H9 (cell line): ENCODE results near the gene ARNT2. TPM values are rescaled to one million over a fixed set of nuclear protein-coding genes. Genes with fewer than 3 reads are reported as not detected.

Experiments used
- DNase-seq: peaks from one replicate; pipeline ENCODE4 v3.0.0-alpha.2; 2017
- H2AFZ ChIP-seq: one replicate; pipeline ENCODE4 v1.6.1; 2013; ENCODE audit warnings: mild to moderate bottlenecking, low read length, control low read depth, moderate library complexity
- H2AK5ac ChIP-seq: 2 replicates; pipeline ENCODE4 v1.6.1; 2013; ENCODE audit warnings: low read length, control low read depth, mixed read lengths; ENCODE audit not compliant: insufficient read length
- H2BK120ac ChIP-seq: one replicate; pipeline ENCODE4 v1.6.1; 2013; ENCODE audit warnings: low read depth, mild to moderate bottlenecking, low read length, control low read depth, inconsistent platforms; ENCODE audit not compliant: poor library complexity, severe bottlenecking
- H2BK12ac ChIP-seq: 2 replicates; pipeline ENCODE4 v1.6.1; 2013; ENCODE audit warnings: low read length, control low read depth, mixed read lengths, low read depth; ENCODE audit not compliant: insufficient read length
- H2BK15ac ChIP-seq: 2 replicates; pipeline ENCODE4 v1.6.1; 2013; ENCODE audit warnings: low read depth, low read length, control low read depth
- H2BK20ac ChIP-seq: one replicate; pipeline ENCODE4 v1.6.1; 2013; ENCODE audit warnings: low read depth, mild to moderate bottlenecking, low read length, control low read depth, inconsistent platforms; ENCODE audit not compliant: poor library complexity, severe bottlenecking
- H2BK5ac ChIP-seq: 2 replicates; pipeline ENCODE4 v1.6.1; 2013; ENCODE audit warnings: low read length, control low read depth, mixed read lengths; ENCODE audit not compliant: insufficient read length
- H3K14ac ChIP-seq: 2 replicates; pipeline ENCODE4 v1.6.1; 2013; ENCODE audit warnings: low read length, control low read depth; ENCODE audit not compliant: insufficient read depth
- H3K18ac ChIP-seq: 2 replicates; pipeline ENCODE4 v1.6.1; 2013; ENCODE audit warnings: low read depth, mild to moderate bottlenecking, mixed read lengths, low read length, control low read depth; ENCODE audit not compliant: insufficient read length
- H3K23ac ChIP-seq: 2 replicates; pipeline ENCODE4 v1.6.1; 2013; ENCODE audit warnings: low read length, control low read depth, mixed read lengths, low read depth; ENCODE audit not compliant: insufficient read length
- H3K23me2 ChIP-seq: 2 replicates; pipeline ENCODE4 v1.6.1; 2013; ENCODE audit warnings: low read depth, mild to moderate bottlenecking, mixed read lengths, low read length, control low read depth; ENCODE audit not compliant: insufficient read length, poor library complexity, severe bottlenecking
- H3K27ac ChIP-seq: 2 replicates; pipeline ENCODE4 v1.5.1; 2013; ENCODE audit warnings: low read length, control low read depth, mixed read lengths, low read depth; ENCODE audit not compliant: insufficient read length
- H3K27me3 ChIP-seq: 2 replicates; pipeline ENCODE4 v1.6.1; 2013; ENCODE audit warnings: low read length, control low read depth, inconsistent platforms; ENCODE audit not compliant: insufficient read depth
- H3K4ac ChIP-seq: 2 replicates; pipeline ENCODE4 v1.6.1; 2013; ENCODE audit warnings: low read depth, mild to moderate bottlenecking, control low read depth, inconsistent platforms, low read length, moderate library complexity
- H3K4me1 ChIP-seq: 2 replicates; pipeline ENCODE4 v1.6.1; 2013; ENCODE audit warnings: low read length, control low read depth, inconsistent platforms; ENCODE audit not compliant: insufficient read depth
- H3K4me2 ChIP-seq: 2 replicates; pipeline ENCODE4 v1.6.1; 2013; ENCODE audit warnings: low read length, control low read depth, mixed read lengths; ENCODE audit not compliant: insufficient read length, insufficient read depth
- H3K56ac ChIP-seq: 2 replicates; pipeline ENCODE4 v1.6.1; 2013; ENCODE audit warnings: low read depth, mild to moderate bottlenecking, mixed read lengths, low read length, control low read depth; ENCODE audit not compliant: insufficient read length
- H3K79me1 ChIP-seq: 2 replicates; pipeline ENCODE4 v1.6.1; 2013; ENCODE audit warnings: low read depth, mild to moderate bottlenecking, moderate library complexity, low read length, control low read depth, inconsistent platforms; ENCODE audit not compliant: insufficient read depth, poor library complexity, severe bottlenecking
- H3K79me2 ChIP-seq: 2 replicates; pipeline ENCODE4 v1.6.1; 2013; ENCODE audit warnings: low read length, control low read depth, inconsistent platforms; ENCODE audit not compliant: insufficient read depth
- H3K9ac ChIP-seq: 2 replicates; pipeline ENCODE4 v1.6.1; 2013; ENCODE audit warnings: low read length, control low read depth, mixed read lengths; ENCODE audit not compliant: insufficient read length; ENCODE audit errors: extremely low read depth
- H3K9me3 ChIP-seq: one replicate; pipeline ENCODE4 v1.6.1; 2013; ENCODE audit warnings: low read depth, low read length, inconsistent platforms; ENCODE audit not compliant: control insufficient read depth
- H3T11ph ChIP-seq: one replicate; pipeline ENCODE4 v1.6.1; 2013; ENCODE audit warnings: mild to moderate bottlenecking, low read length, control low read depth, inconsistent platforms
- H4K20me1 ChIP-seq: one replicate; pipeline ENCODE4 v1.6.1; 2013; ENCODE audit not compliant: control insufficient read depth, insufficient read length, insufficient read depth
- H4K5ac ChIP-seq: 2 replicates; pipeline ENCODE4 v1.6.1; 2013; ENCODE audit warnings: low read depth, mild to moderate bottlenecking, mixed read lengths, low read length, control low read depth; ENCODE audit not compliant: insufficient read length
- H4K8ac ChIP-seq: replicated peaks from 2 replicates; pipeline ENCODE4 v1.6.1; 2013; ENCODE audit warnings: low read length, control low read depth, mixed read lengths, low read depth; ENCODE audit not compliant: insufficient read length
- H4K91ac ChIP-seq: 2 replicates; pipeline ENCODE4 v1.6.1; 2013; ENCODE audit warnings: low read depth, mild to moderate bottlenecking, moderate library complexity, mixed read lengths, low read length, control low read depth; ENCODE audit not compliant: insufficient read length
- H3K27ac Mint-ChIP-seq, 3 experiments: 2 replicates in 2 of 3; 3 replicates in 1 of 3; pipeline ENCODE4 v1.8.0; 2020 to 2021; ENCODE audit warnings: mixed read lengths in 3 of 3, mild to moderate bottlenecking in 1 of 3, moderate library complexity in 1 of 3
- H3K27me3 Mint-ChIP-seq: 2 replicates; pipeline ENCODE4 v1.8.0; 2021; ENCODE audit warnings: low read depth, mild to moderate bottlenecking, moderate library complexity, mixed read lengths
- H3K36me3 Mint-ChIP-seq, 3 experiments: 2 replicates in 2 of 3; 3 replicates in 1 of 3; pipeline ENCODE4 v1.8.0; 2020 to 2021; ENCODE audit warnings: low read depth in 3 of 3, mixed read lengths in 3 of 3; ENCODE audit not compliant: insufficient read depth in 1 of 3
- H3K4me1 Mint-ChIP-seq, 2 experiments: 2 replicates each; pipeline ENCODE4 v1.8.0; 2020; ENCODE audit warnings: mixed read lengths in 2 of 2
- H3K4me3 Mint-ChIP-seq, 2 experiments: 2 replicates in 1 of 2; 3 replicates in 1 of 2; pipeline ENCODE4 v1.8.0; 2020 to 2021; ENCODE audit warnings: mild to moderate bottlenecking in 2 of 2, mixed read lengths in 2 of 2, moderate library complexity in 1 of 2
- H3K9me3 Mint-ChIP-seq, 2 experiments: 2 replicates in 1 of 2; 3 replicates in 1 of 2; pipeline ENCODE4 v1.8.0; 2020; ENCODE audit warnings: mild to moderate bottlenecking in 2 of 2, mixed read lengths in 2 of 2, moderate library complexity in 1 of 2
- WGBS: extraction: QIAGEN DNeasy Blood & Tissue Kit; methylation state at CpG from one replicate; pipeline ENCODE4 v1.1.7; 2013; ENCODE audit warnings: missing lambda C conversion rate, low lambda C conversion rate, mixed read lengths; ENCODE audit not compliant: insufficient read length; ENCODE audit errors: extremely low coverage; 5-methylcytosine and 5-hydroxymethylcytosine counted together
- total RNA-seq: library from RNA; stranded (reverse); gene quantifications from 2 replicates; pipeline ENCODE4 v1.2.1, GENCODE V29; 2021
- TF ChIP-seq, protein P1 (sequence below): fragments of 200-600 bp; sonication (generic); conservative IDR thresholded peaks from 3 replicates; pipeline ENCODE4 v1.8.0; 2021; ENCODE audit warnings: antibody characterized with exemption, mild to moderate bottlenecking

Gene ARNT2
- total RNA-seq, 1 experiment from 2014 or later, result 10.5 TPM

DNA sequence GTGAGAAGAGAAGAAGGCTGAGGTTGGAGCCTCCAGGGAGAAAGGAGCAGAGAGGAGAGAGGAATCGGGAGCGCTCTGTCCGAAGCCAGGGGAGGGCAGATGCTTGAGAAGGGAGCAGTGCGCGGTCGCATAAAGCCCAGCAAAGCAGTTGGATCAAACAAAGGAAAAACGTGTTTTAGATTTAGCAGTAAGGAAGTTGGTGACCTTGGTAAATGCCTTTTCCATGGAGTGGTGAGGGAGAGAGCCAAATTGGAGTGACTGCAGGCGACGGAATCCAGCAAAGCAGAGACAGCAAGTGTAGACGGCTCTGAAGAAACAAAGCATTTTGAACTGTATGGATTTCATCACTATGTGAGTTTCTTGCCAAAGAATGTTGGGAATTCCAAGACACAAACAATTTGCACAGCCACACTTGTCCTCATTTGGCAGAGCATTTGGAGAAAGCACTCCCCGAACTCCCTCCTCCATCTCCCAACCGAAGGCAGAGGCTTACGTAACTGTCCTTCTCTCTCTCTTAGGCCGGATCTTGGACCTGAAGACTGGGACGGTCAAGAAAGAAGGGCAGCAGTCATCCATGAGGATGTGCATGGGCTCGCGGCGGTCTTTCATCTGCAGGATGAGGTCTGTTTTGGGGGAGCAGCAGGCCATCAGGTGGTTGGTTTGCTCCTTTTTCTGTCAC lies 103.6 kb downstream of the ARNT2 start:
- no peak overlapping the region; the same call in 1 of the 2 replicates for H3K14ac ChIP-seq
- Mint-ChIP-seq H3K9me3 (no peaks in the 10 kb centered on the region; a peak in 1 of 5 replicates), H3K4me3 (no peak overlapping the region), H3K27ac (no peak overlapping the region), H3K4me1 (no peaks in the 10 kb centered on the region), H3K27me3 (no peaks in the 10 kb centered on the region; the same call in 1 of the 2 replicates), H3K36me3 (peaks cover 0 to 10% (median 7%) of the 10 kb centered on the region in 3 experiments; a peak in 5 of 7 replicates)
- no peak overlapping the region for H3K4ac ChIP-seq
- no peak overlapping the region for H3K27ac ChIP-seq
- no peak overlapping the region for H3K9ac ChIP-seq
- no peak overlapping the region for H3T11ph ChIP-seq
- no peak overlapping the region for H2BK12ac ChIP-seq
- no peak overlapping the region for H4K91ac ChIP-seq
- H4K5ac ChIP-seq, result no peak overlapping the region
- H3K4me1 ChIP-seq, result no peaks in the 10 kb centered on the region
- no peaks in the 10 kb centered on the region for H3K9me3 ChIP-seq
- no peaks in the 10 kb centered on the region for H4K20me1 ChIP-seq
- H3K79me2 ChIP-seq, result no peaks in the 10 kb centered on the region
- no peak overlapping the region for H2BK120ac ChIP-seq
- no peak for DNase-seq
- no peak overlapping the region for H3K18ac ChIP-seq
- H2BK5ac ChIP-seq, result no peak overlapping the region
- H3K56ac ChIP-seq, result no peak overlapping the region
- TF ChIP-seq, protein P1, sequence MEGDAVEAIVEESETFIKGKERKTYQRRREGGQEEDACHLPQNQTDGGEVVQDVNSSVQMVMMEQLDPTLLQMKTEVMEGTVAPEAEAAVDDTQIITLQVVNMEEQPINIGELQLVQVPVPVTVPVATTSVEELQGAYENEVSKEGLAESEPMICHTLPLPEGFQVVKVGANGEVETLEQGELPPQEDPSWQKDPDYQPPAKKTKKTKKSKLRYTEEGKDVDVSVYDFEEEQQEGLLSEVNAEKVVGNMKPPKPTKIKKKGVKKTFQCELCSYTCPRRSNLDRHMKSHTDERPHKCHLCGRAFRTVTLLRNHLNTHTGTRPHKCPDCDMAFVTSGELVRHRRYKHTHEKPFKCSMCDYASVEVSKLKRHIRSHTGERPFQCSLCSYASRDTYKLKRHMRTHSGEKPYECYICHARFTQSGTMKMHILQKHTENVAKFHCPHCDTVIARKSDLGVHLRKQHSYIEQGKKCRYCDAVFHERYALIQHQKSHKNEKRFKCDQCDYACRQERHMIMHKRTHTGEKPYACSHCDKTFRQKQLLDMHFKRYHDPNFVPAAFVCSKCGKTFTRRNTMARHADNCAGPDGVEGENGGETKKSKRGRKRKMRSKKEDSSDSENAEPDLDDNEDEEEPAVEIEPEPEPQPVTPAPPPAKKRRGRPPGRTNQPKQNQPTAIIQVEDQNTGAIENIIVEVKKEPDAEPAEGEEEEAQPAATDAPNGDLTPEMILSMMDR, result no peak
- WGBS, result no CpG with 5 or more reads among the region's 18 CpGs
- H3K79me1 ChIP-seq, result no peaks in the 10 kb centered on the region
- no peak overlapping the region for H2BK20ac ChIP-seq
- no peak overlapping the region for H3K23ac ChIP-seq
- H3K23me2 ChIP-seq, result no peaks in the 10 kb centered on the region
- H2BK15ac ChIP-seq, result no peak overlapping the region
- no peak overlapping the region for H3K4me2 ChIP-seq
- H2AFZ ChIP-seq, result no peak overlapping the region
- no peak overlapping the region for H4K8ac ChIP-seq
- H2AK5ac ChIP-seq, result no peak overlapping the region
- H3K27me3 ChIP-seq, result no peaks in the 10 kb centered on the region
